Measurements from ENCODE around the gene CDSN.

GRCh38 chr6:31111712-31112111 is 8.5 kb downstream of the CDSN start:
- TF ChIP-seq, protein P1, sequence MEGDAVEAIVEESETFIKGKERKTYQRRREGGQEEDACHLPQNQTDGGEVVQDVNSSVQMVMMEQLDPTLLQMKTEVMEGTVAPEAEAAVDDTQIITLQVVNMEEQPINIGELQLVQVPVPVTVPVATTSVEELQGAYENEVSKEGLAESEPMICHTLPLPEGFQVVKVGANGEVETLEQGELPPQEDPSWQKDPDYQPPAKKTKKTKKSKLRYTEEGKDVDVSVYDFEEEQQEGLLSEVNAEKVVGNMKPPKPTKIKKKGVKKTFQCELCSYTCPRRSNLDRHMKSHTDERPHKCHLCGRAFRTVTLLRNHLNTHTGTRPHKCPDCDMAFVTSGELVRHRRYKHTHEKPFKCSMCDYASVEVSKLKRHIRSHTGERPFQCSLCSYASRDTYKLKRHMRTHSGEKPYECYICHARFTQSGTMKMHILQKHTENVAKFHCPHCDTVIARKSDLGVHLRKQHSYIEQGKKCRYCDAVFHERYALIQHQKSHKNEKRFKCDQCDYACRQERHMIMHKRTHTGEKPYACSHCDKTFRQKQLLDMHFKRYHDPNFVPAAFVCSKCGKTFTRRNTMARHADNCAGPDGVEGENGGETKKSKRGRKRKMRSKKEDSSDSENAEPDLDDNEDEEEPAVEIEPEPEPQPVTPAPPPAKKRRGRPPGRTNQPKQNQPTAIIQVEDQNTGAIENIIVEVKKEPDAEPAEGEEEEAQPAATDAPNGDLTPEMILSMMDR (conservative IDR thresholded peaks at IDR 0.05): no peak
- no peak for TF ChIP-seq ZFX (IDR thresholded peaks at IDR 0.05)
